ENCODE results near the gene FBXL17. TPM values are rescaled to one million over a fixed set of nuclear protein-coding genes. Genes with fewer than 3 reads are reported as not detected.

Gene FBXL17
- total RNA-seq, 2 experiments from 2014 or later: 13.5 to 17.4 TPM

DNA sequence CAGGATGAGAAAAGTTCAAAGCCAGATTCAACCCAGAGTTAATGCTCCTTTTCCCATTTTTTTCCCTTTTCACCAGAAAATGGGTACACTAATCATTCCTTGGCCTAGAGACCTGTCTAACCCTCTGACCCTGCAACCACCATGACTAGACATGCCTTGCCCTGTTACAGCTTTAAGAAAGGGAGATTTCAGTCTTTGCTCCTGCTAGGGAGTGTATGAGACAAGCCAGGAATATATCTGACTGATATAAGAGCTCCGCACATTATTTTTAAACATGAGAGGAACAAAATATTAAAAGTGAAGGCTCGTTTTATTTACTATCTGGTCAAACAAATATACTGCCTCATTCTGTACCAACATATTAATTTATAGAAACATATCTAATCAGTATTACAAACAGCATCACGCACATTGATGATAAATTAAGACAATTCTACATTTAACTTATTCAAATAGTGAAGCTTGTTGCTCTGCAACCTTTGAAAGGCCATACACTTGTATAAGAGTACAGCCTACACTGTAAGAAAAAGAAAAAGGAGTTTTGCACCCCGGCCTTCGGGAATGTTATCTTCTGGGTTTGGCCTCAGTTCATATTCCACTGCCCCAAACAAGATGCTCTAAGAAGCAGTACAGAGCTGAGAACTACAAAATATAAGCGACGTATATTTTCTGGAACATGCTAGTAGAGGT, 132.7 kb downstream of the FBXL17 start:
- peaks cover 2% of the 10 kb centered on the region for H3K36me3 Mint-ChIP-seq
- H3K4me1 Mint-ChIP-seq: no peaks in the 10 kb centered on the region
- DNase-seq (no peak), ATAC-seq (ENCODE audit: low read depth) (no peak)
- no peak overlapping the region for H3K27ac Mint-ChIP-seq
- H3K4me3 Mint-ChIP-seq: no peak overlapping the region
- H3K27me3 Mint-ChIP-seq: no peaks in the 10 kb centered on the region
- POLR2A ChIA-PET: no interaction called here
- H3K9me3 Mint-ChIP-seq: peaks cover 3% of the 10 kb centered on the region

DNA sequence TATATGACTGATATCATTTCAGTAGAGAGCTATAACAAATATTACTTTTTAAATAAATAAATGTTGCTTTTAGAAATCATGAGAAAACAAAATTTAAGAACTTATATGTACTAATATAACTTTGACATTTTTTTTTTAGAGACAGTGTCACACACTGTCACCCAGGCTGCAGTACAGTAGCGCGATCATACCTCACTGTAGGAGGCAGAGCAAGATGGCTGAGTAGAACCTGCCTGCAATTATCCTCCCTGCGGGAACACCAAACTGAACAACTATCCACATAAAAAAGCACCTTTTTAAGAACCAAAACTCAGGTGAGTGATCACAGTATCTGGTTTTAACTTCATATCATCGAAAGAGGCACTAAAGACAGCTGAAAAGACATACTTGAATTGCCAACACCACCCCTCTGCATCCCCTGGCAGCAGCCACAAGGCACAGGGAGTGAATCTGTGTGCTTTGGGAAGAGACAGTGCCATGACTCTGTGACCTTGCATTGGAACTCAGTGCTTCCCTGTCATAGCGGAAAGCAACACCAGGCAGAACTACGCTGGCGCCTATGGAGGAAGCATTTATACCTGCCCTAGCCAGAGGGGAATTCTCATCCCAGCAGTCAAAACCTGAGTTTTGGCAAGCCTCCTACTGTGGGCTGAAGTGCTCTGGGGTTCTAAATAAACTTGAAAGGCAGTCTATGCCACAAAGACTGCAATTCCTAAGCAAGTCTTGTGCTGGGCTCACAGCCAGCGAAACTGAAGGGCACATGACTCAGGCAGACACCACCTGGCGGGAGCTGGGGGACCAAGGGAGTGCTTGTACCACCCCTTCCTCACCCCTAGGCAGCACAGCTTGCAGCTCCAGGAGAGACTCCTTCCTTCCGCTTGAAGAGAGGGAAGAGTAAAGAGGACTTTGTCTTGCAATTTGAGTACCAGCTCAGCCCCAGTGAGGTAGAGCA, 142.7 kb downstream of the FBXL17 start:
- POLR2A ChIA-PET: no interaction called here
- DNase-seq (no peak), ATAC-seq (ENCODE audit: low read depth) (no peak)
- Mint-ChIP-seq H3K9me3 (peaks cover 3% of the 10 kb centered on the region), H3K27me3 (no peaks in the 10 kb centered on the region), H3K4me1 (no peaks in the 10 kb centered on the region), H3K4me3 (no peak overlapping the region), H3K36me3 (peaks cover 2% of the 10 kb centered on the region), H3K27ac (no peak overlapping the region)

DNA sequence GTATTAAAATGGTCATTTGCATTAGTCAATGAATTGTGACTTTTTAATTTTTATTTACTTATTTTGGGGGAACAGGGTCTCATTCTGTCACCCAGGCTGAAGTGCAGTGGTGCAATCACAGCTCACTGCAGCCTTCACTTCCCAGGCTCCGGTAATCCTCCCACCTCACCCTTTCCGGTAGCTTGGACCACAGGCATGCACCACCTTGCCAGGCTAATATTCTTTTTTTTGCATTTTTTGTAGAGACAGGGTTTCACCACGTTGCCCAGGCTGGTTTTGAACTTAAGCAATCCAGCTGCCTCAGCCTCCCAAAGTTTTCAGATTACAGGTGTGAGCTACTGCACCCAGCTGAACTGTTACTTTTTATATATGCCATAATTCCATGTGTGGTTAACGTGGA, 143.4 kb downstream of the FBXL17 start:
- ATAC-seq (ENCODE audit: low read depth): no peak
- H3K27me3 Mint-ChIP-seq: no peaks in the 10 kb centered on the region

DNA sequence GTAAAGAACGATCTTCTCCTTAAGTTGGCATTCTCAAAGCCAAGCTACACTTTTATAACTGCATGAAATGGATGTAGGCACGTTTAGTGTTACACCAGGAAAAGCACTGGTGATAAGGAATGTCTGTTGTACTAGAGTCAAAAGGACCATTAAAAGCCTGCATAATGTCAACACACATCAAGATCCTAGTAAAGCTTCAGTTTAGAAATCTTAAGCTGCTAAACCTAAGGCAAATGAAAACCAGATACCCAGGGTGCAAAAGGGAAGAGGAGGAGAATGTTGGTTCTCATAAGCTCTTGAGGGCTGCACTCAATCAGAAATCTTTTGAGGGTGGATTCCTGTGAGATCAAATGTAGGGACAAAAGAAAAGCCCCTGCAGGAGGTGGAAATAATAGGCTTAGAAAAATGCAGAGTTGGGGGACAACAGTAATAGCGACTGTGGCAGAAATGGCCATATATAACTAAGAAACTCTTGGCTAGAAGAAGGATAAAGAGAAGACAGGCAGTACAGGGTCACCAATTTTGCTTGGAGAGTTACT, 148.2 kb downstream of the FBXL17 start:
- POLR2A ChIA-PET: no interaction called here
- no peak overlapping the region for H3K27ac Mint-ChIP-seq
- H3K9me3 Mint-ChIP-seq: peaks cover 2% of the 10 kb centered on the region
- no peak overlapping the region for H3K4me3 Mint-ChIP-seq
- DNase-seq: no peak
- H3K4me1 Mint-ChIP-seq: no peaks in the 10 kb centered on the region
- H3K27me3 Mint-ChIP-seq: no peaks in the 10 kb centered on the region
- peaks cover 10% of the 10 kb centered on the region for H3K36me3 Mint-ChIP-seq
- ATAC-seq (ENCODE audit: low read depth): no peak

More for the DNA sequence above, 143.4 kb downstream of the FBXL17 start:
- Mint-ChIP-seq H3K4me1 (no peaks in the 10 kb centered on the region), H3K4me3 (no peak overlapping the region), H3K9me3 (peaks cover 3% of the 10 kb centered on the region), H3K27ac (no peak overlapping the region), H3K36me3 (peaks cover 4% of the 10 kb centered on the region)
- DNase-seq: no peak
- POLR2A ChIA-PET: no interaction called here

DNA sequence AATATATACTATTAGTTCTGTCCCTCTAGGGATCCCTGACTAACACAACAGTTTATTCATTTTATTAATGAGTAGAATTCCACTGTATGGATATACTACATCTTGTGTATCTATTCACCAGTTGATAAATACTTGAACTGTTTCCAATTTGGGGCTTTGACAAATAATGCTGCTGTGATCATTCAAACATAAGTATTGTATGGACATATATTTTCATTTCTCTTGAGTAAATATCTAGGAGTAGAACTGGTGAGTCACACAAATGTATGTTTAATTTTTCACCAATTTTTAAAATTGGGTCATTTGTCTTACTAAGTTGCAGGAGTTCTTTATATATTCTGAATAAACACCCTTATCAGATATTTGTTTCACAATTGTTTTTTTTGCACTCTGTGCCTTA, 149.1 kb downstream of the FBXL17 start:
- ATAC-seq (ENCODE audit: low read depth) (no peak), DNase-seq (no peak)
- peaks cover 2% of the 10 kb centered on the region for H3K9me3 Mint-ChIP-seq
- peaks cover 10% of the 10 kb centered on the region for H3K36me3 Mint-ChIP-seq
- H3K27ac Mint-ChIP-seq: no peak overlapping the region
- no peaks in the 10 kb centered on the region for H3K4me1 Mint-ChIP-seq
- no peaks in the 10 kb centered on the region for H3K27me3 Mint-ChIP-seq
- no peak overlapping the region for H3K4me3 Mint-ChIP-seq
- POLR2A ChIA-PET: no interaction called here

DNA sequence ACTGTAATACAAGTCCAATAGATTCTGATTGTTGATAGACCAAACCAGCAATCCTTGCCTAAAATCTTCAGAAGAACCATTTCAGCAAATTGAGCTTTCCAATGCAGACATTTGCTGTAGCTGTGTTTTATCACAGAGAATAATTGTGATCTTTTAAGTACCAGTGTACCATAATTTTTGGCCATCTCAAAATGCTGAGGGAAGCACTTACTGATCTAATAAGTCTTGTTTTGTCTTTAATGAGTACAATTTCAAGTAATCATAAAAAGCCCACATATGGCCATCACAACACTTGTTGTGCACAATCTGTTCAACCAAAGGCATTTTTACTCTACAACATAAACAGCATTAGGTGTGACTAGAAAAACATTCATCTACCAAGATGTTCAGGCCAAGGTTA, 159.9 kb downstream of the FBXL17 start:
- Mint-ChIP-seq H3K36me3 (peaks cover 8% of the 10 kb centered on the region), H3K27me3 (no peaks in the 10 kb centered on the region), H3K4me3 (no peak overlapping the region), H3K4me1 (no peaks in the 10 kb centered on the region), H3K27ac (no peak overlapping the region), H3K9me3 (peaks cover 3% of the 10 kb centered on the region)
- POLR2A ChIA-PET: no interaction called here
- DNase-seq: no peak
- no peak for ATAC-seq (ENCODE audit: low read depth)

DNA sequence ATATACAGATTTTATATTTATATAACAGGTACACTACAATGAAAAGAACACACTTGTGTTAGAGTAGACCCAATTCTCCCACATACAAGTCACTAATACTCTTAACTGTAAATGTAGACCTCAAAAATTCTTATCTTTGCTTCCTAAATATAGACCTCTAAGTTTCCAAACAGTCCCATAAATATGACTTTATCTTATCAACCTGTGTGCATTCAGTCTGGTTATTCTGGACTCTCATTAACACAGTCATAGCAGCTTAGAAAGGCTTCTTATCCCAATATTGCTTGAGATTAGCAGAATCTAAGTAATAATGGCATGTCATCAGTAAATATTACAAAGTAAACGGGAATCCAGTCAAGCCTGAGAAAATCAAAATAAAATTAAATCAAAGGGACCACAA, 161.1 kb downstream of the FBXL17 start:
- DNase-seq (no peak), ATAC-seq (ENCODE audit: low read depth) (no peak)
- H3K27me3 Mint-ChIP-seq: no peaks in the 10 kb centered on the region
- no peak overlapping the region for H3K4me3 Mint-ChIP-seq
- H3K36me3 Mint-ChIP-seq: peaks cover 6% of the 10 kb centered on the region
- H3K27ac Mint-ChIP-seq: no peak overlapping the region
- H3K9me3 Mint-ChIP-seq: peaks cover 3% of the 10 kb centered on the region
- POLR2A ChIA-PET: no interaction called here
- no peaks in the 10 kb centered on the region for H3K4me1 Mint-ChIP-seq

DNA sequence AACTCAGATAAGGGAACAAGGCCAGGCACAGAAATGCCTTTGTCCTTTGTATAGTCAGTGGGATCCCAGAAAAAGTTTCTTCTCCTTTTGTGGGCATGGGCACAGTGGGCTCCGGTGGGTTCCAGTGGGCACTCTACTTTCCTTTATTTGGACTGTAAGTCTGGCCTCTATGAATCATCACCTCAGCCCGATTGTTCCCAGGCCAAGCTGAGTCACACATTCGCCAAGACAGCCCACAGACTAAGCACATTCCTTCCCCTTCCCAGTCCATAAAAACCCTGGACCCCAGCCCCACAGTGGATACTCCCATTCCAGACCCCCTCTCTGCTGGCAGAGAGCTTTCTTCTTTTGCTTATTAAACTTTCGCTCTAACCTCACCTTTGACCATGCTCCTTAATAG, 165.0 kb downstream of the FBXL17 start:
- Mint-ChIP-seq H3K27me3 (no peaks in the 10 kb centered on the region), H3K4me1 (no peaks in the 10 kb centered on the region), H3K27ac (no peak overlapping the region), H3K9me3 (peaks cover 3% of the 10 kb centered on the region), H3K4me3 (no peak overlapping the region), H3K36me3 (peaks cover 6% of the 10 kb centered on the region)
- no peak for ATAC-seq (ENCODE audit: low read depth)
- no peak for DNase-seq
- POLR2A ChIA-PET: no interaction called here

DNA sequence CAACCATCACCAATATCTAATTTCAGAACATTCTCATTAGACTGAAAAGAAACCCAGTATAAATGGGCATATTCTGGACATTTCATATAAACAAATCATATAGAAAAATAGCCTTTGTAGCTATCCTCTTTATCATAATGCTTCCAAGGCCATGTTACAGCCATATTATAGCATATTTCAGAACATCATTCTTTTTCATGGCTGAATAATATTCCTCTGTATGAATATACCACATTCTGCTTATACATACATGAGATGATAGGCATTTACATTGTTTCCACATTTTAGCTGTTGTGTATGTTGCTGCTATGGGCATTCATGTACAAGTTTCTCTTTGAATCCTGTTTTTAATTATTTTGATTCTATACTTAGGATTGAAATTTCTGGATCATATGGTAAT, 167.0 kb downstream of the FBXL17 start:
- no peaks in the 10 kb centered on the region for H3K27me3 Mint-ChIP-seq
- H3K4me1 Mint-ChIP-seq: no peaks in the 10 kb centered on the region
- no peak for DNase-seq
- POLR2A ChIA-PET: interaction anchor here (0.6 kb wide), 1 partner anchor 697 kb away, joined by 3 read pairs; no protein-coding TSS in a partner anchor
- no peak for ATAC-seq (ENCODE audit: low read depth)
- no peak overlapping the region for H3K27ac Mint-ChIP-seq
- no peak overlapping the region for H3K4me3 Mint-ChIP-seq
- peaks cover 2% of the 10 kb centered on the region for H3K36me3 Mint-ChIP-seq
- no peaks in the 10 kb centered on the region for H3K9me3 Mint-ChIP-seq

DNA sequence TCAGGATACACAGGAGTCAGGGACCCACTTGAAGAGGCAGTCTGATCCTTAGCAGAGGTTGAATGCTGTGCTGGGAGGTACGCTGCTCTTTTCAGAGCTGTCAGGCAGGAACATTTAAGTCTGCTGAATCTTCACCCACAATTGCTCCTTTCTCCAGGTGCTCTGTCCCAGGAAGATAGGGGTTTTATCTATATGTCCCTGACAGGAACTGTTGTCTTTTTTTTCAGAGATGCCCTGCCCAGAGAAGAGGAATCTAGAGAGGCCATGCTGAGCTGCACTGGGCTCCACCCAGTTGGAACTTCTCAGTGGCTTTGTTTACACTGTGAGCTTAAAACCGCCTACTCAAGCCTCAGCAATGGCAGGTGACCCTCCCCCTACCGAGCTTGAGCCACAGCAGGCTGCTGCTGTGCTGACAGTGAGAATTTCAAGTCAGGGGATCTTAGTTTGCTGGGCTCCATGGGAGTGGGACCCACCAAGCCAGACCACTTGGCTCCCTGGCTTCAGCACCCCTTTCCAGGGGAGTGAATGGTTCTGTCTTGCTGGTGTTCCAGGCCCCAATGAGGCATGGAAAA, 169.0 kb downstream of the FBXL17 start:
- Mint-ChIP-seq H3K4me1 (no peaks in the 10 kb centered on the region), H3K27me3 (no peaks in the 10 kb centered on the region), H3K36me3 (peaks cover 2% of the 10 kb centered on the region), H3K27ac (no peak overlapping the region), H3K4me3 (no peak overlapping the region), H3K9me3 (peaks cover 2% of the 10 kb centered on the region)
- no peak for DNase-seq
- no peak for ATAC-seq (ENCODE audit: low read depth)
- POLR2A ChIA-PET: no interaction called here

DNA sequence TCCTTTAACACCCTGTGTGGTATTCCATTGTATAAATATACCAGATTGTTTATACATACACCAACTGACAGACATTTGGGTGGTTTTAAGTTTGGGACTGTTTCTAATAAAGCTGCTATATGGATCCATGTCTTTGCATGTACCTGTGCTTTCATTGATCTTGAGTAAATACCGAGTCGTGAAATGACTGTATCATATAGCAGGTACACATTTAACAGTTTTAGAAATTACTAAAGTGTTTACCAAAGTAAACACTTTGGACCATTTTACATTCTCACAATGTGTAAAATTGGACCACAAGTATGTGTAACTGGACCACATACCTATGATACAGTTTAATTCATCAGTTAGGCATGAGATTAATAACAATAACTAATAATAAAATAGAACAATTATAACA, 175.2 kb downstream of the FBXL17 start:
- Mint-ChIP-seq H3K9me3 (peaks cover 2% of the 10 kb centered on the region), H3K4me3 (no peak overlapping the region), H3K36me3 (no peaks in the 10 kb centered on the region), H3K27ac (no peak overlapping the region), H3K4me1 (no peaks in the 10 kb centered on the region), H3K27me3 (no peaks in the 10 kb centered on the region)
- ATAC-seq (ENCODE audit: low read depth): no peak
- POLR2A ChIA-PET: no interaction called here
- DNase-seq: no peak

DNA sequence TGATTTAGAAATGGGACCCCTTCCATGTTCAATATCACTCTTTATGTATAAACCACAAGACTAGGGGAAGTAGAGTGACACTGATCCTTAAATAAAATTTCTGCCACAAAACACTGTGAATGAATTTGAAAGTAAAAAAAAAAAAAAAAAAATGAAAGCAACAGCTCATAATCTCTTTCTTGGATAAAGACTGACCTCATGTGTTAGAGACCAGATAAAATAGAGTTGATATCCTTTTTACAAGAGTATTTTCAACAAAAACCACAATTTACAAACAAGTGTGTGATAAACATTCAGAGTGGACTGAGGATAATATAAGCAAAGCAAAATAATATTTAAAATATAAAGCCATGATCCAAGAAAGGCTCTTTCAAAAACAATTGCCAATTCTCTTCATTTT, 180.2 kb downstream of the FBXL17 start:
- DNase-seq (no peak), ATAC-seq (ENCODE audit: low read depth) (no peak)
- Mint-ChIP-seq H3K9me3 (no peaks in the 10 kb centered on the region), H3K27ac (no peak overlapping the region), H3K4me3 (no peak overlapping the region), H3K4me1 (no peaks in the 10 kb centered on the region), H3K36me3 (no peaks in the 10 kb centered on the region), H3K27me3 (no peaks in the 10 kb centered on the region)
- POLR2A ChIA-PET: no interaction called here

DNA sequence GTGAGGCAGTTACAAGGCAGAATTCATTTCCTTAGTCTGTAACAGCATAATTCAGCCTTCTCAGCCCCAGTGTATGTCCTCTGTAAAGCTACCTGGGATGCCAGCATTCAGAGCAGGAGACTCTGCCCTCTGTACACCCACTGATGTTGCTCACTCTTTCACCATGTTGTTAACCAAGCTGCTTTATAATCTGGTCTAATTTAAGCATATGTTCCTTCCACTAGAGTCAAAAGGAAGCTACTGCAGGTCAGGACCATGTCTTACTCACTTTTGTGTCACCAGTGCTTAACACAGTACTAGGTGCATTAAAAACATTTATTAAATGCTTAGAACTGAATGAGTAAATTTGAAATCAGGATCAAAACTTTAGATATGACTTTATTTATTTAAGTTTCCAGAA, 185.6 kb downstream of the FBXL17 start:
- Mint-ChIP-seq H3K36me3 (no peaks in the 10 kb centered on the region), H3K4me3 (no peak overlapping the region), H3K27ac (no peak overlapping the region), H3K9me3 (no peaks in the 10 kb centered on the region), H3K27me3 (no peaks in the 10 kb centered on the region), H3K4me1 (no peaks in the 10 kb centered on the region)
- POLR2A ChIA-PET: no interaction called here
- ATAC-seq (ENCODE audit: low read depth) (no peak), DNase-seq (no peak)

Data from activated naive CD8-positive, alpha-beta T cell treated with anti-CD3 and anti-CD28 coated beads, Interleukin-2, amount 10 ng/mL, durations not matched to agents 7 days and 5 days (primary cell).